Neuronal stem cell (in vitro differentiated cells): ENCODE results near the gene C19orf47.

Experiments used
- DNase-seq: peaks from one replicate; pipeline ENCODE4 v3.0.0-alpha.2; 2013; ENCODE audit warnings: low spot score
- H2AFZ ChIP-seq: one replicate; pipeline ENCODE4 v1.6.1; 2013; ENCODE audit warnings: mild to moderate bottlenecking, low read length, inconsistent platforms
- H2AK5ac ChIP-seq: 2 replicates; pipeline ENCODE4 v1.6.1; 2013; ENCODE audit warnings: low read depth, mild to moderate bottlenecking, inconsistent platforms, low read length, moderate library complexity, mixed read lengths
- H2BK120ac ChIP-seq: 2 replicates; pipeline ENCODE4 v1.6.1; 2013; ENCODE audit warnings: low read depth, mild to moderate bottlenecking, inconsistent platforms, low read length, moderate library complexity, mixed read lengths
- H2BK12ac ChIP-seq: one replicate; pipeline ENCODE4 v1.6.1; 2013; ENCODE audit warnings: low read length, inconsistent platforms
- H2BK15ac ChIP-seq: 2 replicates; pipeline ENCODE4 v1.6.1; 2013; ENCODE audit warnings: mild to moderate bottlenecking, low read length, inconsistent platforms, mixed read lengths
- H2BK5ac ChIP-seq: one replicate; pipeline ENCODE4 v1.6.1; 2013; ENCODE audit warnings: inconsistent platforms, mild to moderate bottlenecking, low read length, moderate library complexity
- H3K14ac ChIP-seq: one replicate; pipeline ENCODE4 v1.6.1; 2013; ENCODE audit warnings: low read length, inconsistent platforms
- H3K18ac ChIP-seq: 2 replicates; pipeline ENCODE4 v1.6.1; 2013; ENCODE audit warnings: low read length, inconsistent platforms
- H3K23ac ChIP-seq: 2 replicates; pipeline ENCODE4 v1.6.1; 2013; ENCODE audit warnings: low read depth, mild to moderate bottlenecking, mixed read lengths, low read length, inconsistent platforms; ENCODE audit not compliant: poor library complexity
- H3K27ac ChIP-seq: replicated peaks from 3 replicates; pipeline ENCODE4 v1.5.1; 2013; ENCODE audit warnings: low read length, inconsistent platforms
- H3K27me3 ChIP-seq, 3 experiments: 2 replicates each; pipeline ENCODE4 v1.6.1; 2013; ENCODE audit warnings: low read length in 3 of 3, mild to moderate bottlenecking in 2 of 3, inconsistent platforms in 1 of 3, low read depth in 1 of 3, mixed read lengths in 1 of 3, moderate library complexity in 1 of 3; ENCODE audit not compliant: control insufficient read depth in 3 of 3, insufficient read depth in 3 of 3
- H3K36me3 ChIP-seq, 2 donors: replicated peaks in 1 of 2; 2 replicates each; pipeline ENCODE4 v1.6.1; 2013; ENCODE audit warnings: low read length in 2 of 2; ENCODE audit not compliant: control insufficient read depth in 2 of 2, insufficient read depth in 2 of 2
- H3K4ac ChIP-seq: 2 replicates; pipeline ENCODE4 v1.6.1; 2013; ENCODE audit warnings: inconsistent platforms, mild to moderate bottlenecking, low read length, moderate library complexity
- H3K4me1 ChIP-seq, 2 donors: 1 replicate in 1 of 2; 2 replicates in 1 of 2; pipeline ENCODE4 v1.6.1; 2013; ENCODE audit warnings: low read length in 2 of 2, low read depth in 1 of 2; ENCODE audit not compliant: control insufficient read depth in 2 of 2, insufficient read depth in 1 of 2
- H3K4me2 ChIP-seq: one replicate; pipeline ENCODE4 v1.6.1; 2013; ENCODE audit warnings: mild to moderate bottlenecking, low read length, inconsistent platforms; ENCODE audit not compliant: insufficient read depth, poor library complexity, severe bottlenecking
- H3K4me3 ChIP-seq, 2 donors: 2 replicates each; pipeline ENCODE4 v1.5.1; 2013; ENCODE audit warnings: low read length in 2 of 2, mild to moderate bottlenecking in 2 of 2, inconsistent platforms in 1 of 2, moderate library complexity in 1 of 2
- H3K79me1 ChIP-seq: one replicate; pipeline ENCODE4 v1.6.1; 2013; ENCODE audit warnings: low read depth, mild to moderate bottlenecking, inconsistent platforms, low read length, moderate library complexity
- H3K9ac ChIP-seq: one replicate; pipeline ENCODE4 v1.6.1; 2013; ENCODE audit warnings: mild to moderate bottlenecking, low read depth, low read length, inconsistent platforms; ENCODE audit not compliant: poor library complexity
- H3K9me3 ChIP-seq, 2 donors: replicated peaks in 1 of 2; 2 replicates each; pipeline versions ENCODE3 to v1.6.1; 2013; ENCODE audit warnings: low read length in 2 of 2, mild to moderate bottlenecking in 2 of 2, inconsistent platforms in 1 of 2, low read depth in 1 of 2, mixed read lengths in 1 of 2, moderate library complexity in 1 of 2; ENCODE audit not compliant: control insufficient read depth in 2 of 2, insufficient read depth in 1 of 2
- H4K8ac ChIP-seq: one replicate; pipeline ENCODE4 v1.6.1; 2013; ENCODE audit warnings: low read depth, mild to moderate bottlenecking, inconsistent platforms, low read length, moderate library complexity
- H4K91ac ChIP-seq: one replicate; pipeline ENCODE4 v1.6.1; 2013; ENCODE audit warnings: low read length, low read depth, mild to moderate bottlenecking, inconsistent platforms; ENCODE audit not compliant: poor library complexity
- WGBS, 2 donors: extraction: QIAGEN DNeasy Blood & Tissue Kit; methylation state at CpG; one replicate each; pipeline ENCODE4 v1.1.7; 2013; ENCODE audit warnings: missing lambda C conversion rate in 2 of 2, mixed read lengths in 1 of 2; ENCODE audit not compliant: insufficient read length in 2 of 2, insufficient replicate concordance in 1 of 2; ENCODE audit errors: extremely low coverage in 2 of 2; 5-methylcytosine and 5-hydroxymethylcytosine counted together

Gene C19orf47

DNA sequence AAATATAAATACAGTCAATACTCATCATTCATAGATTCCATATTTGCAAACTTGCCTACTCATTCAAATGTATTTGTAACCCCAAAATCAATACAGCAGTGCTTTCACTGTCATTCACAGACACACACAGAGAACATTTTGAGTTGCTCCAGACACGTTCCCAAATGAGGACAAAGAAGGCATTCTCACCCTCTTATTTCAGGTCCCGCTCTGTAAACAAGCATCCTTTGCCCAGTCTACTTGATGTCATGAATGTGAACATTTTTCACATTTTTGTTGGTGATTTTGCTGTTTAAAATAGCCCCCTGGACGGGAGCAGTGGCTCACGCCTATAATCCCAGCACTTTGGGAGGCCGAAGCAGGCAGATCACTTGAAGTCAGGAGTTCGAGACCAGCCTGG lies 15.5 kb downstream of the C19orf47 start:
- no peak overlapping the region for H3K23ac ChIP-seq
- no peaks in the 10 kb centered on the region for H3K9me3 ChIP-seq
- no peak overlapping the region for H2AK5ac ChIP-seq
- no peaks in the 10 kb centered on the region for H3K4me1 ChIP-seq
- H3K36me3 ChIP-seq, result peaks cover 27 to 76% of the 10 kb centered on the region in 2 donors
- no peak overlapping the region for H3K18ac ChIP-seq
- DNase-seq, result no peak
- no CpG with 5 or more reads among the region's 6 CpGs for WGBS, 2 donors
- H3K4me2 ChIP-seq, result no peak overlapping the region
- peaks cover 0 to 2% (median 0%) of the 10 kb centered on the region in 3 experiments for H3K27me3 ChIP-seq
- no peak overlapping the region for H2BK15ac ChIP-seq
- no peak overlapping the region for H4K8ac ChIP-seq
- no peak overlapping the region for H2BK5ac ChIP-seq
- no peak overlapping the region for H3K27ac ChIP-seq
- H3K4ac ChIP-seq, result no peak overlapping the region
- H3K4me3 ChIP-seq, result no peak overlapping the region
- no peak overlapping the region for H2AFZ ChIP-seq
- H3K14ac ChIP-seq, result no peak overlapping the region
- H3K9ac ChIP-seq, result no peak overlapping the region
- peaks cover 2% of the 10 kb centered on the region for H3K79me1 ChIP-seq
- H2BK120ac ChIP-seq, result no peak overlapping the region
- no peak overlapping the region for H2BK12ac ChIP-seq
- no peak overlapping the region for H4K91ac ChIP-seq

DNA sequence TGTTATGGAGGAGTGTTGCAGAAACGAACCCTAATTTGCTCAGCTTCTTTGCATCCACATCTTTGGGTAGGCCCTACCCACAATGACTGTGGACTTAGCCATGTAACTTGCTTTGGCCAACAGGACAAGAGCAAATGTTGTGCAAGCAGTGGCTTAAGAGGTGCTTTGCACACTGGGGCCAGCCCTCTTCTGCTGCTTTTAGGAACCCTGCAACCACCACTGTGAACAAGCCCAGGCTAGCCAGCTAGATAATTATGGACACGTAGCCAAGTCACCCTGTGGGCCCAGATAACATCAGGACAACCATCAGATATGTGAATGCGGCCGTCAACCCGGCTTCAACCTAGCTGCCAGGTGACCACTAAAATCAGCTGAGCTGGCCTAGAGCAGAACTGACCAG lies 17.1 kb downstream of the C19orf47 start:
- H3K27me3 ChIP-seq, result no peaks in the 10 kb centered on the region

DNA sequence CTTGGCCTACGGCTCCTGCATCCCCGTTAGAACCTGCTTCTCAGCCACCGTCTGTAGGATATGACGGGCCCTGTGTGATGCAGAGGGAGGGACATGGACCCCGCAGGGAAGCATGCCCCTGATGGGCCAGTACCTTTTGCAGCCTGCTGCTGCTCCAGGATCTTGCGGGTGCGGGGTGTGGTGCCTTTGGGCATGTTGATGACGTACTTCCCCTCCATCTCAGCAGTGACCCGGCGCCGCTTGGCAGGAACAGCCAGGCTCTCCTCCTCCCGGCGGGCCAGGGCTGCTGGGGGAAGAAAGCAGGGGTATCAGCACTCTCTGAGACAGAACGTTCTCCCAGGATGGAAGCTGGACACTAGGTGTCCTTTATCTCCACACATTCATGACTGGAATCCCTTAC lies 22.0 kb downstream of the C19orf47 start:
- Histone ChIP-seq H3K4ac (peak overlapping the region; percentile 58), H2BK120ac (no peak overlapping the region), H3K4me3 (no peak overlapping the region), H3K27ac (no peak overlapping the region), H3K36me3 (peaks cover 59 to 91% of the 10 kb centered on the region in 2 donors), H3K27me3 (no peaks in the 10 kb centered on the region), H2AFZ (no peak overlapping the region), H3K79me1 (peaks cover 3% of the 10 kb centered on the region), H3K14ac (no peak overlapping the region), H4K8ac (peak overlapping the region; percentile 7), H3K9ac (no peak overlapping the region), H2AK5ac (no peak overlapping the region), H2BK15ac (no peak overlapping the region), H3K4me1 (no peaks in the 10 kb centered on the region), H3K9me3 (no peaks in the 10 kb centered on the region), H3K23ac (peak overlapping the region; percentile 49), H2BK12ac (no peak overlapping the region), H3K18ac (no peak overlapping the region), H3K4me2 (no peak overlapping the region), H4K91ac (no peak overlapping the region), H2BK5ac (no peak overlapping the region)
- WGBS, 2 donors, result no CpG with 5 or more reads among the region's 14 CpGs
- no peak for DNase-seq

More for the DNA sequence above, 17.1 kb downstream of the C19orf47 start:
- no peak overlapping the region for H4K91ac ChIP-seq
- H3K9me3 ChIP-seq, result no peaks in the 10 kb centered on the region
- no peaks in the 10 kb centered on the region for H3K79me1 ChIP-seq
- no CpG with 5 or more reads among the region's 5 CpGs for WGBS, 2 donors
- H2BK120ac ChIP-seq, result no peak overlapping the region
- H3K4ac ChIP-seq, result no peak overlapping the region
- no peak overlapping the region for H3K14ac ChIP-seq
- no peak overlapping the region for H2BK5ac ChIP-seq
- no peak overlapping the region for H2BK12ac ChIP-seq
- H2AFZ ChIP-seq, result no peak overlapping the region
- no peak overlapping the region for H3K4me2 ChIP-seq
- H3K4me1 ChIP-seq, result no peaks in the 10 kb centered on the region
- H3K18ac ChIP-seq, result no peak overlapping the region
- no peak for DNase-seq
- H3K4me3 ChIP-seq, result no peak overlapping the region
- no peak overlapping the region for H4K8ac ChIP-seq
- H3K9ac ChIP-seq, result no peak overlapping the region
- peaks cover 38 to 84% of the 10 kb centered on the region in 2 donors for H3K36me3 ChIP-seq
- H3K27ac ChIP-seq, result no peak overlapping the region
- no peak overlapping the region for H2BK15ac ChIP-seq
- H2AK5ac ChIP-seq, result no peak overlapping the region
- no peak overlapping the region for H3K23ac ChIP-seq

DNA sequence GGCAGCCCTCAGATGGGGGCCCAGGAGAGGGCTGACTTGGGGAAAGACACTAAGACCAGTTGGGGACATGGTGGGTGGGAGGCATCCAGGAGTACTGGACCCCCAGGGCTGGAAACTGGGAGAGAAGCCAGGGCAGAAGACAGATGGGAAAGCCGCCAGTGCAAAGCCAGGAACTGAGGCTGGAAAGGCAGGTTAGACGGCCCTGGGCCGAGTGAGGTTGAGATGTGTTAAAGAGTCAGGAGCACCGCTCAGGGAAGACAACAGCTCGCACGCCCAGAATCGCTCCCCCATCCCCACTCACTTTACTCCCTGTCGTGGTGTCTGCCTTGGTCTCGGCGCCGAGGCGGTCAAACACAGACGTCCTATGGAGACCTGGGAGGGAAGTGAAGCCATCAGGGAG lies 24.5 kb downstream of the C19orf47 start:
- H2BK12ac ChIP-seq, result no peak overlapping the region
- H4K8ac ChIP-seq, result no peak overlapping the region
- WGBS, 2 donors, result no CpG with 5 or more reads among the region's 13 CpGs
- H2BK15ac ChIP-seq, result no peak overlapping the region
- H3K79me1 ChIP-seq, result peaks cover 7% of the 10 kb centered on the region
- H3K18ac ChIP-seq, result no peak overlapping the region
- H3K9me3 ChIP-seq, result peaks cover 0 to 2% of the 10 kb centered on the region in 2 donors
- no peak overlapping the region for H3K4me2 ChIP-seq
- DNase-seq, result no peak
- H4K91ac ChIP-seq, result no peak overlapping the region
- no peaks in the 10 kb centered on the region for H3K27me3 ChIP-seq
- no peak overlapping the region for H2AK5ac ChIP-seq
- H2BK120ac ChIP-seq, result no peak overlapping the region
- peak overlapping the region in 1 of 2 donors; percentile 40 for H3K4me3 ChIP-seq
- peaks cover 57 to 89% of the 10 kb centered on the region in 2 donors for H3K36me3 ChIP-seq
- peak overlapping the region; percentile 25 for H3K23ac ChIP-seq
- no peak overlapping the region for H3K27ac ChIP-seq
- no peaks in the 10 kb centered on the region for H3K4me1 ChIP-seq
- no peak overlapping the region for H2AFZ ChIP-seq
- H3K9ac ChIP-seq, result no peak overlapping the region
- H3K14ac ChIP-seq, result no peak overlapping the region
- H2BK5ac ChIP-seq, result no peak overlapping the region
- H3K4ac ChIP-seq, result no peak overlapping the region
